Esophagus muscularis mucosa (tissue), 4 donors: ENCODE results near the gene CCDC91.

Source experiments
- CTCF ChIP-seq, 3 experiments: fragments of 200-600 bp in 2 of 3; fragments of 450-650 bp in 1 of 3; sonication (generic) in 2 of 3; IDR thresholded peaks; one replicate each; pipeline ENCODE4 v1.5.1; 2017 to 2019; ENCODE audit warnings: antibody characterized with exemption in 3 of 3, mild to moderate bottlenecking in 2 of 3, moderate library complexity in 1 of 3
- EP300 ChIP-seq: sonication (generic); formaldehyde crosslinking; IDR thresholded peaks from one replicate; pipeline ENCODE4 v1.6.1; 2017; ENCODE audit warnings: antibody characterized with exemption
- POLR2A ChIP-seq: fragments of 450-650 bp; IDR thresholded peaks from one replicate; pipeline ENCODE4 v1.6.1; 2017; ENCODE audit warnings: antibody characterized with exemption, moderate library complexity, mild to moderate bottlenecking, low read depth

- TF ChIP-seq EP300 (no peak), POLR2A (no peak), CTCF (IDR thresholded peaks at IDR 0.05) (no peak)
Measured at GRCh38 chr12:28351414-28351813, 161.2 kb downstream of the CCDC91 start.
